ENCODE results near the gene SMNDC1. TPM values are rescaled to one million over a fixed set of nuclear protein-coding genes. Genes with fewer than 3 reads are reported as not detected.
"Not testable (repeated sequence)": the region's sequence is repeated elsewhere in the genome, so short reads cannot be mapped to it uniquely, and the experiment has no call there.

Gene SMNDC1
- total RNA-seq, 1 experiment from 2014 or later: 57.8 TPM

- H3K27ac ChIP-seq (ENCODE audit: low read depth, low read length, poor library complexity, severe bottlenecking): no peak overlapping the region
- no peak for TF ChIP-seq EZH2 (IDR thresholded peaks at IDR 0.05; ENCODE audit: borderline replicate concordance, low read depth, low read length, poor library complexity, severe bottlenecking)
- TF ChIP-seq, protein P1, sequence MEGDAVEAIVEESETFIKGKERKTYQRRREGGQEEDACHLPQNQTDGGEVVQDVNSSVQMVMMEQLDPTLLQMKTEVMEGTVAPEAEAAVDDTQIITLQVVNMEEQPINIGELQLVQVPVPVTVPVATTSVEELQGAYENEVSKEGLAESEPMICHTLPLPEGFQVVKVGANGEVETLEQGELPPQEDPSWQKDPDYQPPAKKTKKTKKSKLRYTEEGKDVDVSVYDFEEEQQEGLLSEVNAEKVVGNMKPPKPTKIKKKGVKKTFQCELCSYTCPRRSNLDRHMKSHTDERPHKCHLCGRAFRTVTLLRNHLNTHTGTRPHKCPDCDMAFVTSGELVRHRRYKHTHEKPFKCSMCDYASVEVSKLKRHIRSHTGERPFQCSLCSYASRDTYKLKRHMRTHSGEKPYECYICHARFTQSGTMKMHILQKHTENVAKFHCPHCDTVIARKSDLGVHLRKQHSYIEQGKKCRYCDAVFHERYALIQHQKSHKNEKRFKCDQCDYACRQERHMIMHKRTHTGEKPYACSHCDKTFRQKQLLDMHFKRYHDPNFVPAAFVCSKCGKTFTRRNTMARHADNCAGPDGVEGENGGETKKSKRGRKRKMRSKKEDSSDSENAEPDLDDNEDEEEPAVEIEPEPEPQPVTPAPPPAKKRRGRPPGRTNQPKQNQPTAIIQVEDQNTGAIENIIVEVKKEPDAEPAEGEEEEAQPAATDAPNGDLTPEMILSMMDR (conservative IDR thresholded peaks at IDR 0.05; ENCODE audit: low read depth, low read length): no peak
- no TSS peak for BruUV-seq (replicated peaks)
- peaks cover 21% of the 10 kb centered on the region for H3K4me1 ChIP-seq (ENCODE audit: insufficient read depth, low read length, poor library complexity, severe bottlenecking)
- intact Hi-C loops (cut with micrococcal nuclease; ENCODE audit: unreplicated experiment): no loop called here
- peaks cover 5% of the 10 kb centered on the region for H3K9me3 ChIP-seq (ENCODE audit: low read depth, low read length, poor library complexity, severe bottlenecking)
- no peak for DNase-seq (ENCODE audit: low spot score)
- no peaks in the 10 kb centered on the region for H3K36me3 ChIP-seq (ENCODE audit: insufficient read depth, low read length, poor library complexity, severe bottlenecking)
- CTCF ChIA-PET: interaction anchor here (0.6 kb wide), 1 partner anchor 28 kb away, joined by 3 read pairs; no protein-coding TSS in a partner anchor
- no peaks in the 10 kb centered on the region for H3K27me3 ChIP-seq (replicated peaks; ENCODE audit: insufficient read depth, low read depth, low read length, poor library complexity)
- no peak overlapping the region for H3K4me3 ChIP-seq (ENCODE audit: low read depth, low read length, poor library complexity, severe bottlenecking)
- POLR2A ChIA-PET (ENCODE audit: low non-redundant PET): interaction anchor here (0.7 kb wide), 1 partner anchor 520 kb away, joined by 8 read pairs; no protein-coding TSS in a partner anchor
Observed at GRCh38 chr10:110334061-110334656, 29.4 kb upstream of the SMNDC1 start.

GRCh38 chr10:110331226-110331795 is 26.6 kb upstream of the SMNDC1 start:
- DNase-seq (ENCODE audit: low spot score); CTCF ChIA-PET; H3K9me3 ChIP-seq (ENCODE audit: low read depth, low read length, poor library complexity, severe bottlenecking); H3K4me1 ChIP-seq (ENCODE audit: insufficient read depth, low read length, poor library complexity, severe bottlenecking); POLR2A ChIA-PET (ENCODE audit: low non-redundant PET); BruUV-seq (replicated peaks); H3K4me3 ChIP-seq (ENCODE audit: low read depth, low read length, poor library complexity, severe bottlenecking); H3K27ac ChIP-seq (ENCODE audit: low read depth, low read length, poor library complexity, severe bottlenecking); H3K27me3 ChIP-seq (replicated peaks; ENCODE audit: insufficient read depth, low read depth, low read length, poor library complexity); intact Hi-C loops (cut with micrococcal nuclease; ENCODE audit: unreplicated experiment); H3K36me3 ChIP-seq (ENCODE audit: insufficient read depth, low read length, poor library complexity, severe bottlenecking): not testable (repeated sequence)

DNA sequence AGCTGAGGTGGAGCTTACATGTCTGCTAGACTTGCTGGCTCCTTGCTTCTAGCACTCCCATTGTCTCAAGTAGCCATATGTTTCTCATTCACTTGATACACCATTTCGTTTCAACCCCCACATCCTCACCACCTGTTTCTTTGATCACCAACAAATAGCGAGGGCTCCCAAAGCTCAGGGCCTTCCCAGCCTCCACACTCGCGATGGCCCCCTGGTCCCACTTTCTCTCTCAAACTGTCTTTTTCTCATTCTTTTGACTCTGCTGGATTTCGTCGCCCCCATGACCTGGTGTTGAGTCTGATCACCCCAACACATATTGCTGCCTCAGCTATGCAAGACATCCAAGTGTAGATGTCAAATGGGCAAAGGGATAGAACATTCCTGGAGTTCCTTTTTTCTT is 26.0 kb upstream of the SMNDC1 start:
- H3K4me1 ChIP-seq (ENCODE audit: insufficient read depth, low read length, poor library complexity, severe bottlenecking): peaks cover 4% of the 10 kb centered on the region
- no TSS peak for BruUV-seq (replicated peaks)
- DNase-seq (ENCODE audit: low spot score): no peak
- H3K9me3 ChIP-seq (ENCODE audit: low read depth, low read length, poor library complexity, severe bottlenecking): peaks cover 5% of the 10 kb centered on the region
- TF ChIP-seq, protein P1 (conservative IDR thresholded peaks at IDR 0.05; ENCODE audit: low read depth, low read length): no peak
- no peak for TF ChIP-seq EZH2 (IDR thresholded peaks at IDR 0.05; ENCODE audit: borderline replicate concordance, low read depth, low read length, poor library complexity, severe bottlenecking)
- intact Hi-C loops (cut with micrococcal nuclease; ENCODE audit: unreplicated experiment): no loop called here
- ChIA-PET POLR2A (ENCODE audit: low non-redundant PET) (no interaction called here), CTCF (no interaction called here)
- H3K36me3 ChIP-seq (ENCODE audit: insufficient read depth, low read length, poor library complexity, severe bottlenecking): no peaks in the 10 kb centered on the region
- H3K27ac ChIP-seq (ENCODE audit: low read depth, low read length, poor library complexity, severe bottlenecking): no peak overlapping the region
- H3K4me3 ChIP-seq (ENCODE audit: low read depth, low read length, poor library complexity, severe bottlenecking): no peak overlapping the region
- no peaks in the 10 kb centered on the region for H3K27me3 ChIP-seq (replicated peaks; ENCODE audit: insufficient read depth, low read depth, low read length, poor library complexity)

All from A673 (cell line).